Mesendoderm (in vitro differentiated cells): ENCODE results near the gene CCT7.

Experiments used
- DNase-seq: peaks from one replicate; pipeline ENCODE4 v3.0.0; 2013
- H2AK5ac ChIP-seq: 2 replicates; pipeline ENCODE4 v1.6.1; 2013; ENCODE audit warnings: low read length, inconsistent platforms
- H2BK120ac ChIP-seq: 2 replicates; pipeline ENCODE4 v1.6.1; 2013; ENCODE audit warnings: low read depth, mild to moderate bottlenecking, low read length, moderate library complexity, mixed read lengths
- H2BK15ac ChIP-seq: replicated peaks from 2 replicates; pipeline ENCODE4 v1.6.1; 2013; ENCODE audit warnings: low read depth, mild to moderate bottlenecking, moderate library complexity
- H2BK5ac ChIP-seq: 2 replicates; pipeline ENCODE4 v1.6.1; 2013; ENCODE audit warnings: low read length, inconsistent platforms
- H3K18ac ChIP-seq: 2 replicates; pipeline ENCODE4 v1.6.1; 2013; ENCODE audit warnings: mild to moderate bottlenecking, low read length, mixed read lengths
- H3K23ac ChIP-seq: one replicate; pipeline ENCODE4 v1.6.1; 2013; ENCODE audit warnings: low read length
- H3K27ac ChIP-seq: 2 replicates; pipeline ENCODE4 v1.5.1; 2013; ENCODE audit warnings: low read depth, mild to moderate bottlenecking, inconsistent platforms, low read length, moderate library complexity
- H3K27me3 ChIP-seq: 2 replicates; pipeline ENCODE4 v1.6.1; 2013; ENCODE audit warnings: low read length, control low read depth, mild to moderate bottlenecking, inconsistent platforms; ENCODE audit not compliant: insufficient read depth, poor library complexity
- H3K36me3 ChIP-seq: 2 replicates; pipeline ENCODE4 v1.6.1; 2013; ENCODE audit warnings: low read length, inconsistent platforms; ENCODE audit not compliant: control insufficient read depth, insufficient read depth
- H3K4ac ChIP-seq: one replicate; pipeline ENCODE4 v1.6.1; 2013; ENCODE audit warnings: low read depth, mild to moderate bottlenecking, low read length, moderate library complexity
- H3K4me1 ChIP-seq: 2 replicates; pipeline ENCODE4 v1.6.1; 2013; ENCODE audit warnings: low read depth, low read length, inconsistent platforms; ENCODE audit not compliant: control insufficient read depth
- H3K4me2 ChIP-seq: 2 replicates; pipeline ENCODE4 v1.6.1; 2013; ENCODE audit warnings: low read length
- H3K4me3 ChIP-seq: 2 replicates; pipeline ENCODE4 v1.5.1; 2013; ENCODE audit warnings: mild to moderate bottlenecking, low read length
- H3K56ac ChIP-seq: one replicate; pipeline ENCODE4 v1.6.1; 2013; ENCODE audit warnings: low read length
- H3K79me1 ChIP-seq: 2 replicates; pipeline ENCODE4 v1.6.1; 2013; ENCODE audit warnings: low read length, inconsistent platforms
- H3K79me2 ChIP-seq: 2 replicates; pipeline ENCODE4 v1.6.1; 2013; ENCODE audit warnings: mild to moderate bottlenecking, low read length; ENCODE audit not compliant: control insufficient read depth, insufficient read depth
- H3K9ac ChIP-seq: 2 replicates; pipeline ENCODE4 v1.6.1; 2013; ENCODE audit warnings: low read length, inconsistent platforms
- H4K5ac ChIP-seq: one replicate; pipeline ENCODE4 v1.6.1; 2013; ENCODE audit warnings: low read length
- H4K8ac ChIP-seq: one replicate; pipeline ENCODE4 v1.6.1; 2013; ENCODE audit warnings: low read depth, mild to moderate bottlenecking, control low read depth, low read length, moderate library complexity
- WGBS: extraction: QIAGEN DNeasy Blood & Tissue Kit; methylation state at CpG from one replicate; pipeline ENCODE4 v1.1.7; 2013; ENCODE audit warnings: low lambda C conversion rate, missing lambda C conversion rate; ENCODE audit not compliant: insufficient coverage; ENCODE audit errors: extremely low coverage; 5-methylcytosine and 5-hydroxymethylcytosine counted together

The CCT7 gene

GRCh38 chr2:73254343-73255006 lies 20.4 kb downstream of the CCT7 start:
- Histone ChIP-seq H4K8ac (no peak overlapping the region), H3K4ac (no peak overlapping the region), H2BK5ac (no peak overlapping the region), H2BK15ac (no peak overlapping the region), H3K79me1 (no peaks in the 10 kb centered on the region), H3K56ac (no peak overlapping the region), H3K4me1 (no peaks in the 10 kb centered on the region), H2AK5ac (no peak overlapping the region), H3K18ac (no peak overlapping the region), H2BK120ac (no peak overlapping the region), H3K4me3 (no peak overlapping the region), H3K27ac (no peak overlapping the region), H3K36me3 (peaks cover 26% of the 10 kb centered on the region), H4K5ac (no peak overlapping the region), H3K4me2 (no peak overlapping the region), H3K27me3 (no peaks in the 10 kb centered on the region), H3K23ac (no peak overlapping the region), H3K79me2 (no peaks in the 10 kb centered on the region), H3K9ac (no peak overlapping the region)
- DNase-seq = no peak
- WGBS = no CpG with 5 or more reads among the region's 7 CpGs

- Histone ChIP-seq H2BK15ac (no peak overlapping the region), H2AK5ac (no peak overlapping the region), H3K56ac (no peak overlapping the region), H3K4me3 (no peak overlapping the region), H3K18ac (no peak overlapping the region), H2BK120ac (no peak overlapping the region), H4K5ac (no peak overlapping the region), H3K9ac (no peak overlapping the region), H3K23ac (no peak overlapping the region), H3K79me1 (no peaks in the 10 kb centered on the region), H3K27ac (no peak overlapping the region), H3K4me1 (no peaks in the 10 kb centered on the region), H3K27me3 (no peaks in the 10 kb centered on the region), H2BK5ac (no peak overlapping the region), H3K4ac (no peak overlapping the region), H3K4me2 (no peak overlapping the region), H3K36me3 (peaks cover 24% of the 10 kb centered on the region), H4K8ac (no peak overlapping the region), H3K79me2 (no peaks in the 10 kb centered on the region)
- no peak for DNase-seq
- no CpG with 5 or more reads among the region's 4 CpGs for WGBS
Observed at GRCh38 chr2:73255007-73255644, 21.0 kb downstream of the CCT7 start.

GRCh38 chr2:73255907-73256617 lies 22.0 kb downstream of the CCT7 start:
- H3K23ac ChIP-seq = no peak overlapping the region
- H2BK5ac ChIP-seq = no peak overlapping the region
- no peak overlapping the region for H4K8ac ChIP-seq
- H2AK5ac ChIP-seq = no peak overlapping the region
- no peak overlapping the region for H3K27ac ChIP-seq
- H3K4me1 ChIP-seq = no peaks in the 10 kb centered on the region
- H3K18ac ChIP-seq = no peak overlapping the region
- H3K27me3 ChIP-seq = no peaks in the 10 kb centered on the region
- H3K4ac ChIP-seq = no peak overlapping the region
- H3K36me3 ChIP-seq = peaks cover 17% of the 10 kb centered on the region
- no peak for DNase-seq
- H2BK120ac ChIP-seq = no peak overlapping the region
- no peak overlapping the region for H3K4me2 ChIP-seq
- no peak overlapping the region for H4K5ac ChIP-seq
- H3K4me3 ChIP-seq = no peak overlapping the region
- H3K79me1 ChIP-seq = no peaks in the 10 kb centered on the region
- no peaks in the 10 kb centered on the region for H3K79me2 ChIP-seq
- no CpG with 5 or more reads among the region's 5 CpGs for WGBS
- H3K9ac ChIP-seq = no peak overlapping the region
- H3K56ac ChIP-seq = no peak overlapping the region
- no peak overlapping the region for H2BK15ac ChIP-seq

GRCh38 chr2:73256618-73256922 lies 22.5 kb downstream of the CCT7 start:
- no peak overlapping the region for H3K27ac ChIP-seq
- H2BK15ac ChIP-seq = no peak overlapping the region
- H2AK5ac ChIP-seq = no peak overlapping the region
- H3K18ac ChIP-seq = no peak overlapping the region
- no peak overlapping the region for H3K4me2 ChIP-seq
- H3K56ac ChIP-seq = no peak overlapping the region
- no peaks in the 10 kb centered on the region for H3K79me2 ChIP-seq
- WGBS = no CpG with 5 or more reads among the region's 1 CpG
- H4K8ac ChIP-seq = no peak overlapping the region
- DNase-seq = no peak
- H3K4me1 ChIP-seq = no peaks in the 10 kb centered on the region
- no peak overlapping the region for H3K4ac ChIP-seq
- no peak overlapping the region for H4K5ac ChIP-seq
- no peaks in the 10 kb centered on the region for H3K79me1 ChIP-seq
- H3K9ac ChIP-seq = no peak overlapping the region
- no peak overlapping the region for H2BK120ac ChIP-seq
- H3K27me3 ChIP-seq = no peaks in the 10 kb centered on the region
- H3K4me3 ChIP-seq = no peak overlapping the region
- peaks cover 14% of the 10 kb centered on the region for H3K36me3 ChIP-seq
- H3K23ac ChIP-seq = no peak overlapping the region
- H2BK5ac ChIP-seq = no peak overlapping the region

DNA sequence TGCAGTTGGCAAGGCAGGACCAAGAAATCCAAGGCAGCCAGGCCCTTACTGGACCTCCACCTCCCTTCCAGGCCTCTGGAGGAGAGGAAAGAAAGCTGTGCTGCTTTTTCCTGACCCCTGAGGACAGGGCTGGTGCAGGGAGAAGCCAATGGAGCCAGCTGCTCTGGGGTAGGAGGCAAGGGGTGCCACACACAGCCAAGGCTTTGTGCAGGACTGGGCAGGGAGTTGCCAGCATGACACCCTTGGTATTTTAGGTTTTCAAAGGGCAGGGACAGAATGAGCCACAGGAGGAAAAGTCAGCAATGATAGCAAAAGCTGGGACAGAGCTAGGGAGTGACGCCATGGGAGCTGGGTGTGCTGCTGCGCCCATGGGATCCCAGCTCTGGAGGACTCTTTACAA lies 22.9 kb downstream of the CCT7 start:
- Histone ChIP-seq H3K18ac (no peak overlapping the region), H3K27me3 (no peaks in the 10 kb centered on the region), H3K4me2 (no peak overlapping the region), H3K56ac (no peak overlapping the region), H3K4ac (no peak overlapping the region), H2BK120ac (no peak overlapping the region), H3K23ac (no peak overlapping the region), H3K79me2 (no peaks in the 10 kb centered on the region), H3K4me3 (no peak overlapping the region), H4K8ac (no peak overlapping the region), H3K27ac (no peak overlapping the region), H2BK5ac (no peak overlapping the region), H3K9ac (no peak overlapping the region), H3K4me1 (no peaks in the 10 kb centered on the region), H3K36me3 (peaks cover 14% of the 10 kb centered on the region), H2AK5ac (no peak overlapping the region), H3K79me1 (no peaks in the 10 kb centered on the region), H2BK15ac (no peak overlapping the region), H4K5ac (no peak overlapping the region)
- no peak for DNase-seq
- no CpG with 5 or more reads among the region's 2 CpGs for WGBS
